ENCODE results near the gene KLHL24.

Gene KLHL24

GRCh38 chr3:183635431-183636220 is at the start of gene KLHL24:
TSS of gene KLHL24 (plus strand) at chr3:183635623. CDS start at chr3:183650357, 14,734 bp downstream.
- intact Hi-C loops (cut with DNase I; ENCODE audit: low total_unique reads) = loop anchor here (5.0 kb wide), 2 partner anchors 62 to 538 kb away; partner anchors contain the start of genes MCCC1 and YEATS2
- H3K36me3 ChIP-seq = no peaks in the 10 kb centered on the region
- H3K27ac ChIP-seq = peak within 1 kb of the TSS; percentile 97 to 99
- peak within 1 kb of the TSS; percentile 90 to 91 for H3K4me3 ChIP-seq
- peak in 1 of 2 experiments; percentile 7 for TF ChIP-seq CTCF (IDR thresholded peaks at IDR 0.05)
- peak; percentile 95 to 97 for DNase-seq
- H3K4me1 ChIP-seq = peaks cover 0 to 31% (median 12%) of the 10 kb centered on the region in 4 donors
- H3K27me3 ChIP-seq = no peaks in the 10 kb centered on the region
- H3K9me3 ChIP-seq = no peaks in the 10 kb centered on the region

- Histone ChIP-seq H3K27ac (no peak overlapping the region), H3K4me3 (no peak overlapping the region), H3K9me3 (no peaks in the 10 kb centered on the region), H3K4me1 (peaks cover 0 to 10% (median 8%) of the 10 kb centered on the region in 4 donors), H3K27me3 (no peaks in the 10 kb centered on the region), H3K36me3 (no peaks in the 10 kb centered on the region)
- intact Hi-C loops (cut with DNase I; ENCODE audit: low total_unique reads) = no loop called here
- no peak for TF ChIP-seq CTCF (IDR thresholded peaks at IDR 0.05)
- no peak for DNase-seq
These were observed 48.9 kb upstream of the KLHL24 start for GRCh38 chr3:183586477-183586876.

- no peak for TF ChIP-seq CTCF (IDR thresholded peaks at IDR 0.05)
- Histone ChIP-seq H3K36me3 (no peaks in the 10 kb centered on the region), H3K4me3 (no peak overlapping the region), H3K4me1 (peaks cover 0 to 10% (median 8%) of the 10 kb centered on the region in 4 donors), H3K27me3 (no peaks in the 10 kb centered on the region), H3K9me3 (no peaks in the 10 kb centered on the region), H3K27ac (no peak overlapping the region)
- no peak for DNase-seq
- intact Hi-C loops (cut with DNase I; ENCODE audit: low total_unique reads) = no loop called here
These were observed 48.1 kb upstream of the KLHL24 start for GRCh38 chr3:183587336-183587735.

GRCh38 chr3:183590442-183590841 is 45.0 kb upstream of the KLHL24 start:
- Histone ChIP-seq H3K27me3 (no peaks in the 10 kb centered on the region), H3K4me3 (no peak overlapping the region), H3K36me3 (no peaks in the 10 kb centered on the region), H3K9me3 (no peaks in the 10 kb centered on the region), H3K4me1 (no peaks in the 10 kb centered on the region), H3K27ac (no peak overlapping the region)
- no peak for DNase-seq
- intact Hi-C loops (cut with DNase I; ENCODE audit: low total_unique reads) = no loop called here
- TF ChIP-seq CTCF (IDR thresholded peaks at IDR 0.05) = no peak

- Histone ChIP-seq H3K4me3 (no peak overlapping the region), H3K27ac (no peak overlapping the region), H3K36me3 (no peaks in the 10 kb centered on the region), H3K4me1 (no peaks in the 10 kb centered on the region), H3K9me3 (peaks cover 0 to 7% (median 3%) of the 10 kb centered on the region in 3 donors), H3K27me3 (no peaks in the 10 kb centered on the region)
- intact Hi-C loops (cut with DNase I; ENCODE audit: low total_unique reads) = no loop called here
- no peak for TF ChIP-seq CTCF (IDR thresholded peaks at IDR 0.05)
- no peak for DNase-seq
These were observed 43.4 kb upstream of the KLHL24 start for GRCh38 chr3:183591881-183592521.

Data from tibial artery (tissue), 4 donors.